Retina (tissue), 1 donor: ENCODE data around the gene FNDC3A.
"Not testable (repeated sequence)": the region's sequence is repeated elsewhere in the genome, so short reads cannot be mapped to it uniquely, and the experiment has no call there.

Experiments used
- DNase-seq: peaks from one replicate; pipeline ENCODE4 v3.0.0-alpha.2; 2016

Gene FNDC3A

DNA sequence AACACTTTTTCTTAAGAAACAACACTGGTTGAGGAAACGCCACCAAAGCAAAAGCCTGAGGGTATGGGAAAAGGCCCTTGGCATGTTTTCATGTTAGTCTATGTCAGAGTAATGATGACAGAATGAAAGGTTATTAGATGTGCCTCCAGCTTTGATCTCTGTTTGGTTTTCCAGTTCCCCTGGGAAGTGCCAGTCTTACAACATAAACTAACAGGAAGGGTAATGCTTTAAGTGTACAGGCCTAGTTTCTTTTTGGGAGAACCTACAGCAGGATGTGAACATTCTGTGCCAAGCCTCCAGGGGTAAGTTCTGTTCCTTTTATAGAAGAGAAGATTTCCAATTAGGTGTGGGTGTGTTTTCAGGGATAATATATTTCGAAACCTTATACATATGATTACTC is 121.7 kb downstream of the FNDC3A start:
- no peak for DNase-seq

GRCh38 chr13:49098198-49098597 is 122.5 kb downstream of the FNDC3A start:
- DNase-seq: no peak

GRCh38 chr13:49098771-49099512 is 123.2 kb downstream of the FNDC3A start:
- DNase-seq: no peak

- DNase-seq: no peak
Observed at GRCh38 chr13:49099513-49099877, 123.8 kb downstream of the FNDC3A start.

DNA sequence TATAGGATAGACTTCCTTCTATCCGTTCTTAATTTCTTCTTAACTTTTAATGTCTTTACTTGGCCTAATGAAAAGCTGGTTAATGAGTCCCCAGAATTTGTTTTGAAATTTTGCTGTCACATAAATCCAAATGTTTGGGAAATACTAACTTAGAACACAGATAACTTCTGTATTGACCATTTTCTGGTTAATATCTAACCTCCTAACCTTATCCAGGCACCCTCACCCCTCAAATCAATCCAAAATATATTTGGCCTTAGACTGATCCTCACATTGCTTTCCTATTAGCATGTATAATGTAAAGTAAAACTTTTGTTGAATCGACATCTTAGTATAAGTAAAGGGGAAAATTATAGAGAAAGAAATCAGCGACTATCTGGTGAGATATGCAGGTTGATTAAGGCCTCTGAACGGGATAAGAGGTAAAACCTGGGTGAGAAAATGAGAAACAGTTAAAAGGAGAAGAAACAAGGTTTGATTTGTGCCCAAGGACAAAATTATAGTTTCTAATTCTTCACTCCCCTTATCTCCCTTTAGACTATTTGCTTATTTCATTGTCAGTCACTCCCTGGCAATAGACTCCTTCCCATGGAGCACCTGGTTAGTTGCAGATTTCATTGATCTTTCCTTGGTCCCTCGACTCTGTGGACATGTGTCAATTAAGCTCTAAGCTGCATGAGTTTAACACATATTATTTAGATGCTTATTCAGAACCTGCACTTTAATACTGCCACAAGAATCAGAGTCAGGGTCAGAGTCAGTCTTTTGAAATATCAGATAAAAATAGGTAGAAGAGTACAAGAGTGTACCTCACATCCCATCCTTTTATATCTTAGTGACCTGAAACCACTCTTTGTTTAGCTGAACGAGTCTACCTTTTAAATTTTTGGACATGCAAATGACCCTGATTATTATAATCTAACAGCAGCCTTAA is 125.2 kb downstream of the FNDC3A start:
- DNase-seq: no peak

GRCh38 chr13:49108196-49108595 is 132.5 kb downstream of the FNDC3A start:
- no peak for DNase-seq

- peak; percentile 91 for DNase-seq
Observed at GRCh38 chr13:49110122-49110912, 134.6 kb downstream of the FNDC3A start.

- DNase-seq: no peak
Observed at GRCh38 chr13:49110913-49111170, 135.1 kb downstream of the FNDC3A start.

DNA sequence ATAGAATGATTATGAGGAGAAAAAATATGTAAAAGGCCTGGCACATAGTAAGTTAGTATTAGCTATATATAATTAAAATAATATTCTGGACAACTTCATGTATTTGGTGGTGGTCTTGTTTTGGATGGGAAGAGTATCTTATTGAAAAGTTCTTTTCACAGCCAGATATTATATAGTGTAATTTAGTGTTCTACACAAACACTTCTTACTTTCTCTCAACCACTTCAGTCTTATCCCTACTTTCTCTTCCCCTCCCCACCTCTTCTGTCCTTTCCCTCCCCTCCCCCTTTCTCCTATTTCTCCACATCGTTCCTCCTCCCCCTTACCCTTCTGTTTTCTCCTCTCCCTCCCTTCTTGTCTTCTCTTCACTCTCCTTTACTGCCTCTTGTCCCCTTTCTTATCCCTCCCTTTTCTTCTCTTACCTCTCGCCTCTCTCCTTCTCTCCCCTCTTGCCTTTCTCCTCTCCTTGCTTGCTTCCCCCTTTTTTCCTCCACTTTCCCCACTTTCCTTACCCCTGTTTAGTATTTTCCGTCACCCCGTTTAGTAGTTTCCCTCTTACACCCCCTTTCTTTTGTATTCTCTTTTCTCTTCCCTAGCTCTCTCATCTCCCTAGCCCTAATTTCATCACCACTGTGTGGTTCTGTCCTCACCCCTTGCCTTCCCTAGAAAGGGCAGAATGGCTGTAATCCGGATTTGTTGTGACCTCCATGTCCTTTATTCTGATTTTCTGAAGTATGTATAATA is 137.2 kb downstream of the FNDC3A start:
- no peak for DNase-seq

GRCh38 chr13:49113526-49114286 is 138.0 kb downstream of the FNDC3A start:
- no peak for DNase-seq

GRCh38 chr13:49116873-49117272 is 141.2 kb downstream of the FNDC3A start:
- DNase-seq: no peak

GRCh38 chr13:49118455-49118854 is 142.7 kb downstream of the FNDC3A start:
- DNase-seq: not testable (repeated sequence)

DNA sequence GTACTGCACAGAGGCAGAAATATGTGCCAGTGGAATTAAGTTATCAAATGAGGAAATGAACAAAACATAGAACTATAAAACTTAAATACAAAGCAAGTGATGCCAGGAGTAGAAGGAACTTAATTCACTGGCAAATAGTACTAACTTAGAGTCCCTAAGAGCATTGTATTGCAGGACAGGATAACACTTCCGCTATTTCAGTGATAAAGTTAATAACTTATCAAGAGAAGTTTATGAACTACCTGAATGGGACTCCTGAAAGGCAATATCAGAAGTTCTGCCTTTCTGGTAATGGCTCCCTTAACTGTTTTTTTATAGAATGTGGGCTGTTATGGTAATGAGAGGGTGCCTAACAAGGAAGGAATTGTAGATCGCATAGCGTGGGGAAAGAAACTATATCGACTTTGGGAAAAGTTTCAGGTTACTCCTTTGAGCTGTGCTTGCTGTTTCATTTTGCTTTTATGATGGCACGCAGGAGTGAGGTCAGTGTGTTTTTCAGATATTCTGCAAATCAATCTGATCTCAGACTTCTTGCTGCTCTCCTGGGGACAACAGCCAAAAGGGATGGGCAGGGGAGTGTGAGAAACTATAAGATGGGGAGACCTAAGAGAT is 149.1 kb downstream of the FNDC3A start:
- DNase-seq: no peak

GRCh38 chr13:49125964-49126524 is 150.3 kb downstream of the FNDC3A start:
- DNase-seq: no peak

DNA sequence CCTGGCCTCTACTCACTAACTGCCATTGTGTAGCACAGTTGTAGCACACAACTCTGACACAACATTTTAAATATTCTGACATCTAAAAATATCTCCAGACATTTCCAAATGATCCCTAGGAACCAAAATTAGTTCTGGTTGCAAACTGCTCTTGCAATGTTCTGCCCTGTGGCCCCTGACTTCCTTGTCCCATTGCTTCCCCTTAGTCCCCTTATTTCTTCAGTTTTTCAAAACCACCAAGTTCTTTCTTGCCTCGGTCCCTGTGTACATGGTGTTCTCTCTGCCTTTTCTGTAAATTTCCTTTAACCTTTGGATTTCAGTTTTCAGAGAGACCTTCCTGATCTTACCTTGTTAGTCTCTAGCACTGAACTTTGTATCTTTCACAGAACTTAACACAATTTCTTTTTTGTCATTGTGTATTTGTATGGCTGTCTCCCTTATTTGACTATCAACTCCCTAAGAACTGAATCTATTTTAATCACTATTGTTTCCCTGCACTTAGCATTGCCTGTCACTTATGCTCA is 156.8 kb downstream of the FNDC3A start:
- no peak for DNase-seq

- DNase-seq: no peak
Observed at GRCh38 chr13:49134305-49134704, 158.6 kb downstream of the FNDC3A start.

GRCh38 chr13:49137138-49137643 is 161.5 kb downstream of the FNDC3A start:
- DNase-seq: not testable (repeated sequence)

- DNase-seq: no peak
Observed at GRCh38 chr13:49140910-49141611, 165.3 kb downstream of the FNDC3A start.

DNA sequence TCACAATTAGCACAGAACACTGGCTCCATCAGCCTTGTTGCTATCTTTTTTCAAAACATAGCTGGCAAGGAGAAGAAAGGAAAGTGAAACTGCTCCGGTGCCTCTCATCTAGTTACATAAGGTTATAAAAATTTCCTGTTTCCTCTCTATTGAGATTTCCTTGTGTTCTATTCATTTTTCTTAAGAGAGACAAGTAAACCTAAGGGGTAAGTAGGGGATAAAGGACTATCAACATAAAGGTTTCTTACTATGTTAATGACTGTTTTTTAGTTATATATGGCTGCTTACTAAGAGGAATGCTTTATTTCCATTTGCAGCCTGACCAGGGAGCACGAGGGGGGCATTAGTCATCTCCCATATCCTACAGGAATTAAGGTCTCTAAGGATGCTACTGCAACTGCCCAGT is 171.2 kb downstream of the FNDC3A start:
- DNase-seq: no peak

DNA sequence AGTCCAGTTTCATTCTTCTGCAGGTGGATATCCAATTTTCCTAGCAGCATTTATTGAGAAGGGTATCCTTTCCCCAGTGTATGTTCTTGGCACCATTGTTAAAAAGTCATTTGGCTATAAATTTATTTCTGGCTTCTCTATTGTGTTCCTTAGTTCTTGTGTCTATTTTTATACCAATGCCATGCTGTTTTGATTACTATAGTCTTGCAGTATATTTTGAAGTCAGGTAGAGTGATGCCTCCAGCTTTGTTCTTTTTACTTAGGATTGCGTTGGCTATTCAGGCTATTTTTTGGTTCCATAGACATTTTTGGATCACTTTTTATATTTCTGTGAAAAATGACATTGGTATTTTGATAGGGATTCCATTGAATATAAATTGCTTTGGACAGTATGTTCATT is 172.7 kb downstream of the FNDC3A start:
- no peak for DNase-seq
